GM12878 (cell line): ENCODE data around the gene GPC6. TPM values are rescaled to one million over a fixed set of nuclear protein-coding genes. Genes with fewer than 3 reads are reported as not detected.

Source experiments
- ATAC-seq: fragments of 200-7000 bp; cut with Tn5 transposase; 3 replicates; pipeline ENCODE4 v1.9.1; 2020; ENCODE audit warnings: mild to moderate bottlenecking, moderate library complexity
- BruUV-seq: library from RNA; stranded (reverse); fragments of 400-500 nt; replicated peaks from 2 replicates; lab custom pipeline; 2021; lab: Mats Ljungman, UMichigan
- CTCF ChIA-PET: fragments of 300-600 bp; sonication (Branson Sonifier 250); formaldehyde crosslinking; extraction: SDS; loops from one replicate; lab custom pipeline; 2021; ENCODE audit warnings: inconsistent platforms; lab: Yijun Ruan, JAX
- POLR2A ChIA-PET: fragments of 350-600 bp; formaldehyde crosslinking; extraction: SDS; loops from one replicate; lab custom pipeline; 2021; ENCODE audit warnings: inconsistent platforms; lab: Charles Lee
- RAD21 ChIA-PET: fragments of 300-600 bp; sonication (Branson Sonifier 250); formaldehyde crosslinking; loops from one replicate; lab custom pipeline; 2023; ENCODE audit warnings: antibody characterized with exemption; ENCODE audit not compliant: unreplicated experiment; lab: Charles Lee
- SMC1A ChIA-PET: fragments of 300-600 bp; sonication (Branson Sonifier 250); formaldehyde crosslinking; loops from one replicate; lab custom pipeline; 2023; ENCODE audit not compliant: unreplicated experiment, uncharacterized antibody; lab: Charles Lee
- DNase-seq: peaks from one replicate; pipeline ENCODE4 v3.0.0-alpha.2; 2011; ENCODE audit warnings: low read depth, low spot score
- FAIRE-seq: peaks from 3 replicates; lab custom pipeline; 2011; peaks lifted over from hg19 to GRCh38; lab: Jason Lieb, UNC
- H2AFZ ChIP-seq: 2 replicates; pipeline ENCODE4 v1.6.0; 2011; ENCODE audit warnings: low read depth, low read length, control low read depth; ENCODE audit not compliant: control insufficient read depth
- H3K27ac ChIP-seq: 2 replicates; pipeline ENCODE4 v1.5.1; 2011; ENCODE audit warnings: control low read depth; ENCODE audit not compliant: control insufficient read depth, insufficient read depth
- H3K27me3 ChIP-seq, 2 experiments: replicated peaks in 1 of 2; 2 replicates each; pipeline versions ENCODE4 v1.6.0 to v1.6.1; 2011; ENCODE audit warnings: low read length in 1 of 2; ENCODE audit not compliant: control insufficient read depth in 2 of 2, insufficient read depth in 2 of 2
- H3K36me3 ChIP-seq, 2 experiments: 2 replicates each; pipeline ENCODE4 v1.5.1; 2011; ENCODE audit warnings: low read length in 1 of 2; ENCODE audit not compliant: control insufficient read depth in 2 of 2, insufficient read depth in 2 of 2
- H3K4me1 ChIP-seq: 2 replicates; pipeline ENCODE4 v1.6.1; 2011; ENCODE audit warnings: mild to moderate bottlenecking, low read length, moderate library complexity, mixed read lengths; ENCODE audit not compliant: control insufficient read depth, insufficient read depth
- H3K4me2 ChIP-seq: 2 replicates; pipeline ENCODE4 v1.6.0; 2011; ENCODE audit warnings: control low read depth; ENCODE audit not compliant: control insufficient read depth, insufficient read depth
- H3K4me3 ChIP-seq: fragments of 200-600 bp; sonication (generic); 2 replicates; pipeline ENCODE4 v1.5.1; 2016
- H3K79me2 ChIP-seq: 2 replicates; pipeline ENCODE4 v1.6.0; 2011; ENCODE audit warnings: low read length; ENCODE audit not compliant: control insufficient read depth, insufficient read depth
- H3K9ac ChIP-seq: 2 replicates; pipeline ENCODE4 v1.8.0; 2011; ENCODE audit warnings: low read length, control low read depth, mixed read lengths; ENCODE audit not compliant: control insufficient read depth, insufficient read depth
- H3K9me3 ChIP-seq: replicated peaks from 3 replicates; pipeline ENCODE4 v1.5.1; 2011; ENCODE audit warnings: mild to moderate bottlenecking, low read length; ENCODE audit not compliant: control insufficient read depth, insufficient read depth
- H4K20me1 ChIP-seq: 2 replicates; pipeline ENCODE4 v1.6.0; 2011; ENCODE audit not compliant: control insufficient read depth, insufficient read depth
- CEBPB ChIP-seq, 2 experiments: fragments of 150-350 bp in 1 of 2; IDR thresholded peaks; 2 replicates each; pipeline ENCODE4 v1.6.1; 2012 to 2014; ENCODE audit warnings: low read depth in 2 of 2, low read length in 2 of 2, borderline replicate concordance in 1 of 2, inconsistent platforms in 1 of 2
- CHD1 ChIP-seq: IDR thresholded peaks from 2 replicates; pipeline ENCODE4 v1.6.1; 2012; ENCODE audit warnings: low read depth, low read length, improper control_type of control experiment
- NKRF ChIP-seq: fragments of 450-650 bp; conservative IDR thresholded peaks from 2 replicates; pipeline ENCODE4 v1.6.1; 2017; ENCODE audit warnings: mild to moderate bottlenecking, moderate library complexity
- NR2C2 ChIP-seq: IDR thresholded peaks from 2 replicates; pipeline ENCODE4 v1.6.1; 2011; ENCODE audit warnings: borderline replicate concordance, low read depth; ENCODE audit not compliant: control insufficient read depth, insufficient read length
- STAT1 ChIP-seq: fragments of 450-650 bp; conservative IDR thresholded peaks from 2 replicates; pipeline ENCODE4 v1.6.1; 2014; ENCODE audit warnings: antibody characterized with exemption, mild to moderate bottlenecking
- TCF12 ChIP-seq: IDR thresholded peaks from 2 replicates; pipeline ENCODE4 v1.6.1; 2011; ENCODE audit warnings: low read depth, mild to moderate bottlenecking, low read length
- YY1 ChIP-seq: IDR thresholded peaks from 2 replicates; pipeline ENCODE4 v1.6.1; 2011; ENCODE audit warnings: low read depth, mild to moderate bottlenecking, low read length
- ZNF384 ChIP-seq: IDR thresholded peaks from 2 replicates; pipeline ENCODE4 v1.6.1; 2012; ENCODE audit warnings: low read depth, mild to moderate bottlenecking, low read length, improper control_type of control experiment, borderline replicate concordance
- WGBS: methylation state at CpG from one replicate; pipeline ENCODE4 v1.1.6; 2016; ENCODE audit warnings: low lambda C conversion rate; ENCODE audit not compliant: insufficient replicate concordance, insufficient coverage; ENCODE audit errors: missing lambda C conversion rate; 5-methylcytosine and 5-hydroxymethylcytosine counted together
- in situ Hi-C: fragments of 300-500 bp; cut with MboI; formaldehyde crosslinking; loops from 9 replicates; pipeline ENCODE4 v1.14.3; 2018; ENCODE audit warnings: mixed read lengths
- intact Hi-C: fragments of 100-400 bp; cut with micrococcal nuclease; formaldehyde crosslinking; loops from one replicate; pipeline ENCODE4 v1.14.2; 2022; ENCODE audit not compliant: unreplicated experiment
- polyA plus RNA-seq, 11 experiments: library from polyadenylated mRNA; depleted of rRNA in 4 of 11; unstranded in 6 of 11; stranded (reverse) in 5 of 11; fragments of >200 nt; fragmentation: Nextera tagmentation in 4 of 11; fragmentation: Illumina TruSeq in 1 of 11; extraction: Ambion mirVana in 4 of 11; extraction: Trizol in 1 of 11; gene quantifications; 1 replicate in 1 of 11; 2 replicates in 10 of 11; pipeline versions ENCODE4 v1.2.1 to v1.2.3, GENCODE V29; 2011 to 2016; ENCODE audit warnings: inconsistent platforms in 2 of 11, missing spikeins in 2 of 11, low read depth in 1 of 11
- total RNA-seq, 4 experiments: library from RNA; depleted of rRNA in 3 of 4; stranded (reverse); fragments of >200 nt in 3 of 4; fragmentation: Illumina TruSeq in 1 of 4; extraction: Trizol in 1 of 4; gene quantifications; 2 replicates each; pipeline versions ENCODE4 v1.2.1 to v1.2.3, GENCODE V29; 2013 to 2021

The GPC6 gene
- total and polyA plus RNA-seq, 10 of the 15 experiments (the other 5 are each of a cell fraction or from before 2014, with no cell fraction given), result 0.03 to 0.04 (median 0.03) TPM; not detected in 7

- TF ChIP-seq NKRF (no peak), NR2C2 (no peak)
- TF ChIP-seq, all 136 proteins: peak for 0
Observed at GRCh38 chr13:93505104-93505952, 278.7 kb downstream of the GPC6 start (continued).

- Histone ChIP-seq H2AFZ (no peak overlapping the region), H3K4me3 (no peak overlapping the region), H3K27ac (no peak overlapping the region), H3K4me1 (no peaks in the 10 kb centered on the region), H3K79me2 (no peaks in the 10 kb centered on the region), H3K9ac (no peak overlapping the region), H3K4me2 (no peak overlapping the region), H4K20me1 (no peaks in the 10 kb centered on the region), H3K9me3 (no peaks in the 10 kb centered on the region), H3K27me3 (no peaks in the 10 kb centered on the region), H3K36me3 (no peaks in the 10 kb centered on the region)
- ChIA-PET POLR2A (no interaction called here), SMC1A (no interaction called here), RAD21 (no interaction called here), CTCF (no interaction called here)
- 0% methylated on average over 2 of the region's 2 CpGs for WGBS
- no peak for DNase-seq
- TF ChIP-seq TCF12 (no peak), CHD1 (no peak), YY1 (no peak), ZNF384 (no peak), CEBPB (IDR thresholded peaks at IDR 0.05; ENCODE audit: borderline replicate concordance in 1 of 2, low read depth in 2 of 2, low read length in 2 of 2) (no peak), STAT1 (no peak)
- no peak for FAIRE-seq
- intact Hi-C loops (no loop called here), in situ Hi-C loops (no loop called here)
- ATAC-seq, result no peak
- no TSS peak for BruUV-seq
Observed at GRCh38 chr13:93511011-93511410, 284.4 kb downstream of the GPC6 start.
